HG03066 (cell line): ENCODE results near the gene SF1.
A peak's percentile ranks its signal among the peaks of the same experiment; 100 is the strongest.
"Not testable (repeated sequence)": the region's sequence is repeated elsewhere in the genome, so short reads cannot be mapped to it uniquely, and the experiment has no call there.

Source experiments
- ATAC-seq: cut with Tn5 transposase; IDR thresholded peaks from one replicate; pipeline ENCODE4 v1.9.1; 2021; ENCODE audit warnings: low read depth; ENCODE audit not compliant: unreplicated experiment

Gene SF1, protein sequence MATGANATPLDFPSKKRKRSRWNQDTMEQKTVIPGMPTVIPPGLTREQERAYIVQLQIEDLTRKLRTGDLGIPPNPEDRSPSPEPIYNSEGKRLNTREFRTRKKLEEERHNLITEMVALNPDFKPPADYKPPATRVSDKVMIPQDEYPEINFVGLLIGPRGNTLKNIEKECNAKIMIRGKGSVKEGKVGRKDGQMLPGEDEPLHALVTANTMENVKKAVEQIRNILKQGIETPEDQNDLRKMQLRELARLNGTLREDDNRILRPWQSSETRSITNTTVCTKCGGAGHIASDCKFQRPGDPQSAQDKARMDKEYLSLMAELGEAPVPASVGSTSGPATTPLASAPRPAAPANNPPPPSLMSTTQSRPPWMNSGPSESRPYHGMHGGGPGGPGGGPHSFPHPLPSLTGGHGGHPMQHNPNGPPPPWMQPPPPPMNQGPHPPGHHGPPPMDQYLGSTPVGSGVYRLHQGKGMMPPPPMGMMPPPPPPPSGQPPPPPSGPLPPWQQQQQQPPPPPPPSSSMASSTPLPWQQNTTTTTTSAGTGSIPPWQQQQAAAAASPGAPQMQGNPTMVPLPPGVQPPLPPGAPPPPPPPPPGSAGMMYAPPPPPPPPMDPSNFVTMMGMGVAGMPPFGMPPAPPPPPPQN

DNA sequence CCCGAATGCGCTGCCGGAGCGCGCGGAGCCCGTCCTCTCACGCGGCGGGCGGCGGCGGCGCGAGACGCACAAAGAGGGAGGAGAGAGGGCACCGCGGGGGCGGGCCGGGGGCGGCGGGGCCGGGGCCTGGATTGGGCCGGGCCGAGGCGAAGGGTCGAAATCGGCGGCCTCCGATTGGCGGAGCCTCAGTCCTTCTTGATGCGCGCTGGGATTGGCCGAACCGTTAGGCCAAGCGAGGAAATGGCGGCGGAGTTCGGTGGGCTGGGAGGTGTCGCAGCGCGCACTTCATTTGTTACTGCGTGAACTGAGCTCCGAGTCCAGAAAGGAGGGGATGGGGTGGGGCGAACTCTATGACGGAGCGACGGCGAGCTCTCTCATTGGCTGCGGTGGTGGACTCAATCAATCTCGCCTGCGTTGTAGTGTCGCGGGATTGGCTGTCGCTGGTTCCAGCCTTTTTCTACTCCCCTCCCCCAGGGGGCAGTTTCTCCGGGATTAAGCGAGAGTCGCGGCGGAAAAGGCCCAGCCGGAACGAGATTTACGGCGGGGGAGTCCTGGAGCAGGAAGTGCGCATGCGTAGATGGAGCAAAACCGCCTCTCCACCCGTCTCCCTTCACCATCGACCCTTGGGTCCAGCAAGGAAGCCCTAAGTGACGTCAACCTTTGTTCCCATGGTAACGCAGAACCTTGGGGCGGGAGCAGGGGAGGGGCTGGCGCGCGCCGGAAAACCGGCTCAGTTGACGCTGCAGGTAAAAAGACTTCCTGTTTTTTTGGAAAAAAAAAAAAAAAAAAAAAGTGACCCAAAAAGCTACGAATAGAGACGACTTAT, at the start of gene SF1:
Gene SF1 (minus strand): TSS at position 70 of the 826 bp plus-strand sequence. CDS start 150 bp downstream, outside the sequence.
- peak; percentile 82 for ATAC-seq

DNA sequence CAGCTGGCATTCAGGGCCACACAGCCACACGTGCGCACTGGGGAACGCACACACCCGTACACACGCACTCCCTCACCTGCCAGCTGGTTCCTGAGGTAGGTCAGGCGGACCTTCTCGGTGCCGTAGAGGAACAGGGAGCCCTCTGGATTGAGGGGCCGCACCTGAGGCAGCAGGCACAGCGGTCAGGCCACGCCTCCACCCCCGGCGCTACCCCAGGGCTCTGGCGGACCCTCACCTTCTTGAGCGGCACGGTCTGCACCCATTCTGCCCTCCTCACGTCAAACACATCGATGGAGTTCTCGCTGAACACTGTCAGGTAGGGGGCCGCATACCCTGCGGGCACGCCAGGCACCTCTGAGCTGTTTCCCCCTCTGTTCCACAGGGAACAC, 49.1 kb upstream of the SF1 start:
- ATAC-seq = no peak

DNA sequence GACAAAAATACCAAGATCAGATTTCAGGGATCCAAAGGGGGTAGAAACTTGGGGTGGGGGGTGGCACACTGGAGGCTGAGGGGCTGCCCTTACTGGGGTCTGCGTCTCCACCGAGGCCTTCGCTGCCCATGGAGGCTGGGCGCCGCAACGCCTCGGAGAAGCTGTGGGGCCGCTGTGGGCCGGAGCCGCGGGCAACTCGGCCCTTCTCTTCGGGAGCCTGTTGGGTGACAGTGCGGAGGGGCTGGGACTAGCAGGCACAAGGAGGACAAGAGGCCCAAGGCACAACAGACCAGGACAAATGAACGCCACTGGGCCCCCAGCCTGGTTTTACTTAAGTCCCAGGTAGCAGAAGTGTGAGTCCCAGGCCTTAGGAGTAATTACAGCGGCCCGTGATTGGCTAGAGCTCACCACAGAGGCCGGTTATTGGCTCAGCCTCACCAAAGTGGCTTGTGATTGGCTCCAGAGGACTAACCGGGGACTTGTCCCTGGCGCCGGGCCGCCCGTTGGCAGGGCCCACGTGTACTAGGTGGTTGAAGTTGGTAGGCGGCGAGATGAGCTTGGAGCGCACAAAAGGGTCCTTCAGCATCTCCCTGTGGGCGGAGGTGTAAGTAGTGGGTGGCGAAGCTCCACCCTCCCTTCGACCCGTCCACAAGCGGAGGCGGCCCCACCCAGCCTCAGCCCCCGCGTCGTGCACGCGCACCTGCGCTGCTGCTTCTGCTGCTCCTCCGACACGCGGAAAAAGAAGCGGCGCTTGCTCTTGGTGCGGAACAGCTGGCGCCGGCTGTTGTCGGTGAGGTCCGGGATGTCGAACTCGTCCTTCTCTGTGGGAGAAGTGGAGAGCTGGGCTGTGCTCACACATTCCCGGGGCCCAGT, 48.5 kb upstream of the SF1 start:
- ATAC-seq = no peak

DNA sequence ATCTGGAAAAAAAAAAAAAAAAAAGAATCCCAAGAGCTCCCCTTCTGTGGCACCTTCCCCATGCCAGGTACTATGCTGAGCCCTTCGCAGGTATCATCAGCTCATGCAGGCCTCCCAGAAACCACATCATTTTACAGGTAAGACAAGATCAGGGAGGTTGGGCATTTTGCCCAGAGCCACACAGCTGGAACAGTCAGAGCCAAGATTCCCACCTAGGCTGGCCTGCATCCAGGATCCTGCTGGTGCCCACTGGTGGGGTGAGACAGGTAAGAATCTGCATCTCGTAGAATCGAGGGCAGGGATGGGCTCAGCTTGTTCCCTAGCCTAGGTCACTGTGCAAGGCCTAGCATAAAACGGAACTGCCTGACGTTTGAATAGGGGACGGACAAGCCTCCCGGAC, 47.7 kb upstream of the SF1 start:
- ATAC-seq = no peak

DNA sequence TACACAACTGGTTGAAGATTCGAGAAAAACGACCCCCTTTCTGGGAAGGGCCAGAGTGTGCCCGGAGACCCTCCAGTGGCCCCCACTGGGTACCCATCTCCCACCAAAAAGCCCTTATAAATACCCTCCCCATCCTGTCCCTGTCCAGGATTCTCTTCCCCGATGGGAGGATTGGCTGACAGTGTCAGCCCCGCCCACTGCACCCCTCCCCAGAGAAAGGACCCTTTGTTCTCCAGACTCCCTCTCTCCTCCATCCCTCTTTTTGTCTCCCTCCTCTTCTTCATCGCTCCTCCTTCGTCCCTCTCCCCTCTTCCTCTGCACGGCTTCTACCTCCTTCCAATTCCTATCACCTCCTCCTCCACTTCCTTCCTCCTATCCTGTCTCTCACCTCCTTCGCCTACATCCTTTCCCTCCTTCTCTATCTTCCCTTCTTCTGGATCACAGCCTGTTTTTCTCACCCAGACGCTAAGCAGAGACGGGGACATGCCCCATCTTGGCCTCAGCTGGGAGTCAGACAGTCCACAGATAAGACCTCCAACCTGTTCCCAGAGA, 45.3 kb upstream of the SF1 start:
- no peak for ATAC-seq

DNA sequence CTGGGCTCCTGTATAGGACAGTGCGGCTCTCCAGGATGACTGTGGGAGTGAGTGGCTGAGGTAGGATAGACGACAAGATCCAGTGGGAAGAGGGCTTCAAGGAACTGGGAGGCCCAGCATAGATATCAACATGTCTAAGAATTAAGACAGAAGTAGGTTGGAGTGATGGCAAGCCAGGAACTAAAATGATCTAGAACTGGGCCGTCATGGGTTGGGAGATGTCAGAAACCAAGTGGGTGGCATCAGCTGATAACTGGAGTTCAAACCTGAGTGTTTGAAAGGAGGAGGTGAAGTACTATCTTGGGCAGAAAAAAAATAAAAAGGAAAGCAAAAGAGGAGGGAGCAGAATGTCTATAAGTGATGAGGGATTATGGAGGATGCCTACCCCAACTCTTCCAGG, 39.1 kb upstream of the SF1 start:
- no peak for ATAC-seq

DNA sequence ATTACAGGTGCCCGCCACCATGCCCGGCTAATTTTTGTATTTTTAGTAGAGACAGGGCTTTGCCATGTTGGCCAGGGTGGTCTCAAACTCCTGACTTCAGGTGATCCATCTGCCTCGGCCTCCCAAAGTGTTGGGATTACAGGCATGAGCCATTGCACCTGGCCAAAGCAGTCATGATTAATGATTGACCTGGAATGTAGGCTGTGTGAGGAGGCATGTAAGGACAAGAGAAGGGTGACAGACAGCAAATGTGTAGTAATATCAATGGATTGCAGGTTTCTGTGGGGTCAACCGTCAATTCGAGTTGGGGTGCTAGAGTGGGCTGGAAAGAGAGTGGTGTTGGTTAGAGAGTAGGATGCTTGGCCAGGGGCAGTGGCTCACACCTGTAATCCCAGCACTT, 37.1 kb upstream of the SF1 start:
- ATAC-seq = not testable (repeated sequence)

DNA sequence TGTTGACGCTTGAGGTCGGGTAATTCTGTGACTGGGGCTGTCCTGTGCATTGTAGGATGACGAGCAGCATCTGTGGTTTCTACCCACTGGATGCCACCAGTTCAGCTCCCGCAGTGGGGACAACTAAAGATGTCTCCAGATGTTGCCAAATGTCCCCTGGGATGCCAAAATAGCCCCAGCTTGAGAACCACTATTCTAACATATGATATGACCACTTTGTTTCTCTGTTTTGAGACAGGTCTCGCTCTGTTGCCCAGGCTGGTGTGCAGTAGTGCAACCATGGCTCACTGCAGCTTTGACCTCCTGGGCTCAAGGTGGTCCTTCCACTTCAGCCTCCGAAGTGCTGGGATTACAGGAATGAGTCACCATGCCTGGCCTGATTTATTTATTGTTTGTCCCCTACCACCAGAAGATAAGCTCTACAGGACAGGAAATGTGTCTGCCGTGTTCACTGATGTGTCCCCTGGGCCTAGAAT, 36.4 kb upstream of the SF1 start:
- peak; percentile 51 for ATAC-seq

DNA sequence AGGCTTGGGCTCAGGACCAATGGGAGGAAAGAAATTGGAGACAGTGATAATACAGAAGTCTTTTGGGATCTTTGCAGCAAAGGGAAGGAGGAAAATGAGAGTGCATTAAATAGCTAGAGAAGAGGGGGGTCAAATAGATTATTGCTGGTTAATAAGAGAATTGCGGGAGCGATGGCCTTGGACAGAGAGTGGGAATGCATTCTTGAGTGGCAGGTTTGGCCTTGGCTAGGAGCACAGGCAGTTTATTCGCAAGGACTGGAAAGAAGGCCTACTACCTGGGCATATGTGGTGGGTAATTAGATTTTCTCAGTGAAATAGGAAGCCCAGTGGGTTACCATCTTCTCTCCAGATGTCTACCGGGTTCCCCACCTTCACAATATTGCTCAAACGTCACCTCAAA, 35.5 kb upstream of the SF1 start:
- no peak for ATAC-seq

DNA sequence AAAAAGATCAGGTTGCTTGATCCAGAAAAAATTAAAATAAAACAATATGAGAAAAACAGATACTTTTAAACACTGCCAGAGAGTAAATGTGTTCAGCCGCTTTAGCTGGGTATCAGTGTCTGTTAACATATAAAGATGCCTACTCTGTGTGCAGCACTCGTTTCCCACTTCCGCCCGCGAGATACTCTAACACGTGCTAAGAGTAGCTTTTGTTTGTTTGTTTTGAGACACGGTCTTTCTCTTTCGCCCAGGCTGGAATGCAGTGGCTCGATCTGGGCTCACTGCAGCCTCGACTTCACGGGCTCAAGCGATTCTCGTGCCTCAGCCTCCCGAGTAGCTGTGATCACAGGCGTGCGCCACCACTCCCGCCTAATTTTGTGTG, 32.5 kb upstream of the SF1 start:
- ATAC-seq = peak; percentile 13

DNA sequence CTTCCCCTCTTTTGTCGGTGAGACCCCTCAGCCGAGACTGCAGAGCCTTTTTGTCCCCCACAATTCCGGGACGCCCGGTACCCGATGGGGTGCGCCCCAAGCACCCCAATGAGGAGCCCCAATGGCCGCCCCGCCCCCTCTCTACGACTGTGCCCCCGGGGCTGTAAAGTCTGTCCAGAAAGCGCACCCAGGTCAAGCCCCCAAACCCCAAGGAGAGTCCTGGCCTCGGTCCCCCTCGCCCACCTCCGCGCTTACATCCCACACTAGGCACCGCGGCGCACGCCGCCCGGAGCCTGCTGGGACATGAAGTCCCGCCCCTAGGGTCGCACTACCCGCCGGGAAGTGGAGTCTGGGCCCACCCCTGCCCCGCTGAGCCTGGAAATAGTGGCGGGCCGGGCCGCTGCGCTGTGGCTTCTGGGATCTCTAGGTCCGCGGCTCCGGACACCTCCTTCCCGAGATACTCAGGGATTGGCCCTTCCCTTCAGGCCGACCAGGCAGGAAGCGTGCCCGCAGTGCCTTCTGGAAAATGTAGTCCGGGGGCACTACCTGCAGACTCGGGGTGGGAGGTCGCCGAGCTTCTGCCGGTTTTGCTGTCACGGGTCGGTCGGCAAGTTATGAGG, 32.0 kb upstream of the SF1 start, which contains the start of gene MEN1:
Gene MEN1 (minus strand): TSS at position 281 of the 620 bp plus-strand sequence. CDS start 442 bp downstream, outside the sequence.
- ATAC-seq = peak; percentile 54

DNA sequence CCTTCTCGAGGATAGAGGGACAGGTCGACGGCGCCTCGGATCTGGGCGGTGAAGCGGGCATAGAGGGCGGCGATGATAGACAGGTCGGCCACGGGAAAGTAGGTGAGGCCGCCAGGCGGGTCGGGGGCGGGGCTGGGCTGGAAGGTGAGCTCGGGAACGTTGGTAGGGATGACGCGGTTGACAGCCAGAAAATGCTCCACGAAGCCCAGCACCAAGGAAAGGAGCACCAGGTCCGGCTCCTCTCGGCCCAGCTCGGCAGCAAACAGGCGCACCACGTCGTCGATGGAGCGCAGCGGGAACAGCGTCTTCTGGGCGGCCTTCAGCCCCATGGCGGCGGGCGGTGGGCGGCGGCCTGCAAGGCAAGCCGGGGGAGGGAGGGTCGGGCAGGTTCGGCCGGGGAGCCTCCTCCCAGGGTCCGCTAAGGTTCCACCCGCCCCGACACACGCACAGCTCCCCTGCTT, 31.5 kb upstream of the SF1 start:
- ATAC-seq = no peak

DNA sequence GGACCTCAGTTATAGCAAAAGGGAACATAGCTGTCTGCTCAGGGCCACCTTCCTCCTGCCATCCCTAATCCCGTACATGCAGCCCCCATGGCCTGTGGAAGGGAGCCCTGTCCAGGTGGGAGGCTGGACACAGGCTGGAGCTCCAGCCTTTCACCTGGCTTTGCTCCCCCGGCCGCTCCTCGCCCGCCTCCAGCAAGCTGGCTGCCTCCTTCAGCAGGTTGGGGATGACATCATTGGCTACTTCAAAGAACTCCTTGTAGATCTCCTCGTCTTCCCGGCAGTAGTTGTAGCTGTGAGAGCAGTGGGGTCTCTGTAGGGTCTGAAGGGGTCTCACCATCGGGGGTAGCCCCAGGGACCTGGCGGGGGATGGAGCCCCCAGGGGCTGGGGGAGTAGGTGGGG, 27.1 kb upstream of the SF1 start:
- no peak for ATAC-seq

DNA sequence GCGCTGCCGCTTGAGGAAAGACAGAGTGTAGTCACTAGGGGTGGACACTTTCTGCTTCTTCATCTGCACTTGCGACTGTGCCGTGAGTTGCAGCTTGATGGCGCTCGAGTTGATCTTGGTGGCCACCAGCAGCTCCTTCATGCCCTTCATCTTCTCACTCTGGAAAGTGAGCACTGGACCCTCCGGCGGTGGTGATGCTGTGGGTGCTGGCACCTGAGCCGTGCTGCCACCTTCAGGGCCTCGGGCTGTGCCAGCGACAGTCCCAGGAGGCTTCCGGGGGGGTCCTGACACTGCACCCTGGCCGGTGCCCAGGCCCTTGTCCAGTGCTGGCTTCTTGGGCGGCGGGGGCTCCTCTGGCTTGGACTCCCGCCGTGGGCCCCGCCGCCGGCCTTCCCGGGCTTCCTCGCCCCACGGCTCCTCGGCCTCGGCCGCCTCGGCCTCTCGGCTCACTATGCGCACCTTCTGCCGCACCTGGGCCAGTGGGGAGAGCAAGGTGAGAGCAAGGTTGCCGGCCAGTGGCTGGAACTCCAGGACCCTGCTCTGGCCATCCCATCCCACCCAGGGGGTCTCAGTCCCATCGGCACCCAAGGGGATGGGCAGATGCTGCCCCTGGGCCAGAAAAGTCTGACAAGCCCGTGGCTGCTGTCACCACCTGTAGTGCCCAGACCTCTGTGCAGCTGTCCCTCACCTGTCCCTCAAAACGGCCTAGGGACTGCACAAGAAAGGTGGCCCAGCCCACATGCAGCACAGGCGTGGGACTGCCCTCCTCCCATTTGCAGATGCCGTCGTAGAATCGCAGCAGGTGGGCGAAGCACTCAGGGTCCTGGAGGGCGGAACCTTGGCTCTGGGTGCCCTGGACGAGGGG, 26.2 kb upstream of the SF1 start:
- ATAC-seq = no peak

DNA sequence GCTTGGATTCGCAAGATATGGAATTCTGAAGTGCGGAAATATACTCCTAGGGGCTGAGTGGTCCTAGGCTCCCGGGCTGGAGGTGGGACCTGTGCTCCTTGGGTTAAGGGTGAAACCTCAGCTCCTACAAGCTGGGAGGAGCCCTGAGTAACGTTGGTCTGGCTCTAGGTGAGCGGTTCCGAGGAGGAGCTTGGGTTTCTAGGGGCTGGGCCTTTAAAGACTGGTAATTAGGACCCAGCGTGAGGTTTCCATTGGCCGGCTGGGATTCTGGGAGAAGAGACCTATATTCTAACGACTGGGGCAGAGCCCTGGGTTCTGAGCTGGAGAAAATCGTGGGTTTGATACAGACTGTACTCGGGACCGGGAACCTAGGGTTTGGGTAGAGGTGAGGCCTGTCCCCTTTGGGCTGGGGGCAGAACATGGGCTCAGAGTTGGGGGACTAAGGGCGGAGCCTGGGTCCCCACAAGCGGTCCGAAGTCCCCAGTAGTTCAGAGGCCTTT, 25.6 kb upstream of the SF1 start:
- ATAC-seq = no peak

DNA sequence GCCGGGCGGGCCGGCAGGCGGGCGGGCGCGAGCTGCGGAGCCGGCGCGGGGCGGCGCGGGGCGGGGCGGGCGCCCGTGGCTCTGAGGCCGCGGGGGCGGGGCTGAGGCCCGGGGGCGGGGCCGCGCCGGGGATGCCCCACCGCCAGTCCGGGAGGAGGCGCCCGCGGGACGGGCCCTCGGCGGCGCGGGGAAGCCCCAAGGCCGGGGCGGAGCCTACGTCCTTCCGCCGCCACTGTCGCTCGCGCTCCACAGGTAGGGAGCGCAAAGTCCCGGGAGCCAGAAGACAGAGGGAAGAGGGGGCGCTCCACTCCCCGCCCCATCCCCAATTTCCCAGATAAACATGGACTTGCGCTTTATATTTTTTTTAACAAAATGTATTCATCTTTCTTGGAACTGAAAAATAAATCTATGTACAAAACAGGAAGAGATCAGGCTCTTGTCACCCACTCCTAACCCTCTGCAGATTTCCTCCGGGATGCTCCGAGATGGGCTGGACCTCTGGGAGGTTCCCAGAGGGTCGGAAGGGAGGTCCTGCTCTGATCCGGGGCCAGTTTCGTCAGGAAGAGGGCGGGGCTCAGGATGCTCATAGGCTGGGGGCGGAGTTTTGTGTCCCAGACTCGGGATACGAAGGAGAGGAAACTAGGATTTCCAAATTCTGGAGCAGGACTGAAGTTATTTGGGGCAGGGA, 25.0 kb upstream of the SF1 start, which contains the start of gene MAP4K2:
Gene MAP4K2 (minus strand): TSS at position 57 of the 688 bp plus-strand sequence. CDS start 65 bp downstream, outside the sequence.
- ATAC-seq = peak; percentile 50

DNA sequence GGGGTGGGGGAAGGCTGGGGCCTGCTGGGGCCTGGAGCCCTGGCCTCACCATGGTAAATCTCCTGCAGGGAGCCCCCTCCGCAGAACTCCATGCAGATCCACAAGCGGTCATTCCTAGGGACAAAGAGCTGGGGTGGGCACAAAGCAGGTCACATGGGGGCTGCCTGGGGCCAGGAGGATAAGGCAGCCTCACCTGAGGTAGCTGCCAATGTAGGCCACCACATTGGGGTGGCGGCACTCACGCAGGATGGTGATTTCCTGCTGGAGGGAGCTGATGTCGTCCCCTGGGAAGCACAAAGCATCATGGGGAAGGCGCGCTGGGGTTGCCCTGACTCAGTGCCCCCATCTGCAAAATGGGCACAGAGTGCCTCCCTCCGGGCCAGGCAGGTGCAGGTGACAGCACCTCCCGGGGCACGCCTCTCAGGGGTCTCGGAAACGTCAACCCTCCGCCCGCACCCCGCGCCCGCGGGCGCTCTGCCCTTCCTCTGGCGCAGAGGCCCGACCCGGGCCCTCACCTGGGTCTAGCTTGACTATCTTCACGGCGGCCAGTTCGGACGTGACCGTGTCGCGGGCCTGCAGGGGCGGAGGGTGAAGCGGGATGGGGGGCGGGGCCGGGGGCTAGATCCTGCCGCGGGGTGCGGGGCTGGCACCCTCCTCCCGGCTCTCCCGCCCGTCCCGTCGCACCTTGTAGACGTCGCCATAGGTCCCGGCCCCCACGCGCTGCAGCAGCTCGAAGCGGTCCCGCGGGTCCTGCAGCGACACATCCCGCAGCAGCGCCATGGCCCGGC, 24.2 kb upstream of the SF1 start:
- peak; percentile 11 for ATAC-seq
